Measurements from ENCODE around the gene SYNE2. TPM values are rescaled to one million over a fixed set of nuclear protein-coding genes. Genes with fewer than 3 reads are reported as not detected.

SYNE2 gene
- total RNA-seq, 1 donor from 2014 or later, result 168 TPM

DNA sequence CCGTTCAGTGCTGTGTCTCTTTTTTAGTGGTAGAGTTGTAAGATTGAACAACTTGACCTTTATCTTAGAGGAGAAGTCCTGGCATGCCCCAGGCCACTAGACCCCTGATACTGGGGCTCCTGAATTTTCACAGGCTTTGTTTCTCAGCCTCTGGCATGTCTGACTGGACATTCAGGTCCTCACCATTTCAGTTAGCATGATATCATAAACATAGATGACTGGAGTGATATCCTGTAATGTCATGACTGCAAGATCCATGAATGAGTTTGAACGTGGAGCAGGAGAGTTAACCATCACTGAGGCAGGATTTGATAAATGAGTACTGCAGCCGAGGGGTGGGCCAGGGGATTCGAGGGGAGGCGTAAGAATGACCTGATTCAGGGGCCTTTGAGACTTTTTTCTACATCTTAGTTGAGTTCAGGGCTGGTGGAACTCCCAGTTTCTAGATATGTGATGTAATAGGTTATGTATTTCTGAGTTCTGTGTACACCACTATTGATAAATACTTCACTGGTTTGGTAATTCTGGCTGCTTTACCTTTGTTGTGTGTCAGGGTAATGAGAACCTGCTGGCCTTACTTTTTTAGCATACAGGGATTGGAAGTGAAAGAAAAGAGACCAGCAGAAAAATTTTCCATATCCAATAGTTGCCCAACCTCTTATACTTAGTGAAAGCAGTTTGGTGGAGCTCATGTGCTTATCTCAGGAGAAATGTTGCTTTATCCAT, 217.0 kb downstream of the SYNE2 start:
- intact Hi-C loops (cut with micrococcal nuclease), result no loop called here

DNA sequence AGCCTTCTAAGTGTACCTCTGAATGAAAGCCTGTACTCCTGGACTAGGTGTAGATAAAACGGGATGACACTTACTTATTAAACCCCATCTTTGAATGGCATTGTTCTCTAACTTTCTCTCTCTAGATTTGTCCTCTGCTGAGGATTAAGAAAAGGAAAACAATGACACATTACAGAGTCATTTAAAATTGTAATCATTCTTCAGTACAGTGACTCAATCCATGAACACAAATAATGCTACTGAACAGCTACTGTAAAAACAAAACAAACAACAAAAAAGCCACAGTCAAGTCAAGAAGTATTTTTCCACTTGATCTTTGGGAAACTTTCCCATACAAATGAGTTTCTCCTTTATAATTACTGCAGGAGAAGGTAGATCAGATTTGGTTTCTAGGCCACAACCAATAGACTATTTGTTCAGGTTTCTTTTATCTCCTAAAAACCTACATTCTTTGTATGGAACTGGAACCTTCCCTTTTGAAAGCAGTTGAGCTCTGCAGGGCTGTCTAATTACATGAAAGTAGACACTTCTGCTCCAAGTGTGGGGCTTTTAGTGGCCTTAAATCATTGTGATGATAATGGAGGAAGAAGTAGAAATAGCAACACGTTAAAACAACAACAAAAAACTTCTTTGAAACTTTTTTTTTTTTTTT, 222.3 kb downstream of the SYNE2 start:
- intact Hi-C loops (cut with micrococcal nuclease), result no loop called here

DNA sequence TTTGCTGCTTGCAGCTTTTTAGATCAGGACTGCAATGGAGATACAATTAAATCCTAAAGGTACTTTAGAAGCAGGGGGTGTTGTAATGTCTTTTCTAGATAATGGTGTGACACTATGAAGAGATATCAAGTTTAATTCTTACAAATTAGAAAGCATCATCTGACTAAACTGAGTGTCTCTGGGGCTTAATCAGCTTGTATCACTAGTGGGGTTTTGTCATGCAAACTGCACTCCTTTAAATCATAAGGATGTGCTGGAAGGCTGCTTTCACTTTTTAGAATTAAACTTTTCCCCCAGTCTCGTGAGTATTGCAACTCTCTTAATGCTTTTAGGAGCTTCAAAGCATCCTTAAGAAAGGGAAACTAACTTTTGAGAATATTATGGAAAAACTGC, 222.8 kb downstream of the SYNE2 start:
- intact Hi-C loops (cut with micrococcal nuclease), result no loop called here

DNA sequence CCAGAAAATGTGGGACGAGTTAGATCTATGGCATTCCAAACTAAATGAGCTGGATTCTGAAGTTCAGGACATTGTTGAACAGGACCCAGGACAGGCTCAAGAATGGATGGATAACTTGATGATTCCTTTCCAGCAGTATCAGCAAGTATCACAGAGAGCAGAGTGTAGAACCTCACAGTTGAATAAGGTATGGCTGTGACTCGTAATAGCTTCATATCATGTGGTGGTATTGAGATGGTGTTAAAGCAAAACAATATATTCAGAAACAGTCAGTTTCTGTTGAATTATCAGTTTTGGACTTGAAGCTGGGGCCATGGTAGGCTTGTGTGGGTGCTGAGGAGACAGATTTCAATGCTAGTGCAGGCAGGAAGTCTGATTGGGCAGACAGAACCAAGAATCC, 227.6 kb downstream of the SYNE2 start:
- intact Hi-C loops (cut with micrococcal nuclease), result no loop called here

DNA sequence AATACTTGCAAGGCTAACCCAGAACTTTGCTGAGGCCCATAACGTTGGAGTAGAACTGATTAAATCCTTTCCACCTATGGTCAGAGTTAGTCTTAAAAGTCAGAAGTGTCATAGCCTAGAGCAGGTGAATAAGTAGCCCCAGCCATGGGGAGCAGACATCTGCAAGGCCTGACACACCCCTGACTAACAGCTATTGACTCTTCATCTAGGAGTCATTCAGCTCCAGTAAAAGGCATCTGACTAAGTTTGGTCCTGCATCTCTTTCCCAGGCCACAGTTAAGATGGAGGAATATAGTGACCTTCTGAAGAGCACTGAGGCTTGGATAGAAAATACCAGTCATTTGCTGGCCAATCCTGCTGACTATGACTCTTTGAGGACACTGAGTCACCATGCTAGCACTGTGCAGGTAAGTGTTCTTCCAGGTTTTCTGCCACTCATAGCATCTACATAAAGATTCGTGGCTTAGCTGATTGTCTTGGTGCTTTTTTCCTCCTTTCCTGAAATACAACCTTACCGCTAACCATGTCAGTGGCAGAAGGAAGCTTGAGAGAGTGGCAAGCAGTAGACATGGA, 228.5 kb downstream of the SYNE2 start:
- intact Hi-C loops (cut with micrococcal nuclease), result no loop called here

DNA sequence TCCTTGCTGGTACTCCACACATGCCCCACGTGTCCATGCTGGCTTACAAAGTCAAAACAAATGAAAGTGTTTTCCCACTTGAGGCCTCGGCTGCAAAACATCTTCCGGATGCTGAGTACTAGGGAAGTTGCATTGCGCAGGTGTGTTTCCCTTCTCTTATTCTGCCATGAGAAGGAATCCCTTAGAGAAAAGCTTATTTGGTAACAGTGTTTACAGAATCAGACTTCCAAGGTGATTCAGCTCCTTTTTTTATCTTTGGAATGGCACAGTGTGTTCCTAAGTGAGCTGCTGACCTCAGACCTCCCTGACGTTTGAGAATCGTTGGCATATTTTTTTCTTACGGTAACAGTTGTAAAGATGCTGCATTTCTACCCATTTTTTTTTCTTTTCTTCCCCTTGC, 230.0 kb downstream of the SYNE2 start:
- intact Hi-C loops (cut with micrococcal nuclease), result no loop called here

DNA sequence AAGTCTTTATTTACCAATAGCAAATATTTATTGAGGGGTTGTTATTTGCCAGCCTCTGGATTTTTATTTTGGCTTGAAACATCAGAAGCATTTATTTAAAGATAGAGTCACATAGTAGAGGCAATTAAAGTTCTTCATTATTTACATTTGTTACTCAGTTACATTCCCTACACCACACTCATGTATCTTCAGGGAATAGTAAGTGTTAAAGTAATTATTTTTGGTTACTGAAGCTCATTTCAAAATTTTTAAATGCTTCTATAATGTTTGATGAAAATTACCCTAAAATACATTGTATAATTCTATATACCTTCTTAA, 235.8 kb downstream of the SYNE2 start:
- intact Hi-C loops (cut with micrococcal nuclease), result no loop called here

DNA sequence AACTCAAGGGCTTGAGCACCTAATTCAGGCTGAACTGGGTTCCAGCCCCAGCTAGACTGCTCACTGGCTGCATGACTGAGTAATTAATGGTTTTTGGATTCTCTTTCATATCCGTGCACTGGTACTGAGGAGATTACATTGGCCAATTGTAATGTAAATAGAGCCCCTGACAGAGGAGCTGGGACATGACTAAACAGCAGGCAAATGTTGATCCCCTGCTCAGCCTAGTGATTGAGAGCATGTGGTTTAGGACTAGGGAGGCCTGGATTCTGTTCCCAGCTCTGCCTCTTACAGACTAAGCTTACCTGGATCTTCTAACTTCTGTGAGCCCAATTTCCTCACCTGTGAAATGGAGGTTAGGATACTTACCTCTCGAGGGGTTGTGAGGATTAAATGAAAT, 237.1 kb downstream of the SYNE2 start:
- intact Hi-C loops (cut with micrococcal nuclease), result no loop called here

DNA sequence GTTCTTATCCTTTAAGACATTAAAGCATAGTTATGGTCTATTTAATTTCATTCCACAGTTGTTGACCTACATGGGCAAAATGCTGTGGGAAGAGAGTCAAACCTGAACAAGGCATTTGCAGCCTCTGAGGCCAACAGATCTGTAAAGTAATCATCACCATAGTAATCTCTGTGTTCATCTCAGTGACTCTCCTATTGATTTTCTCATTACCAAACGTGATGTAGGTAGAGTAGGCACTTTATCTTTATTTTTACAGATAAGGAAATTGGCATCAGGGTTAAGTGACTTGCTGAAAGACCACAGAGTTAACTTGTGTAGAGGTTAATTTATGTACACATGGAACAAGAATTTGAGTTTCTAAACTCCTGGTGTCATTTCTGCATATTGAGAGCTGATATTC, 238.4 kb downstream of the SYNE2 start:
- intact Hi-C loops (cut with micrococcal nuclease), result no loop called here

DNA sequence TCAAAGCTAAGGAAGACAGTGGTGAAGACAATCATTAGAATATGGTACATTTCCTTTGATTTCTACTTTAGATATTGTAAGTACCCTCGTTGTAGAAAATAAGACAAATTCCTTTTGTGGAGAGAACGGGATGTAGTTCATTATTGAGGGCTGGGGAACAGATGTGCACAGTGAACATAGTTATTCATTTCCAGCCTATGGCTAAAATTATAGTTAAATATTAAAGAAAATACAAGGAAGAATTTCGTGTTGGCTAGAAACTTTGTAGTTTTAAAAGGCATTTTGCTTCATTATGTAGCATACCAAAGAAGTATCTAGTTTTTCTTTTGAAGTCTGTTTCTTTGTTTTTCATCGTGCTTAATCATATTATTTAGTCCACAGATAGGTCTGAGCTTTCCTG, 239.5 kb downstream of the SYNE2 start:
- intact Hi-C loops (cut with micrococcal nuclease), result no loop called here

DNA sequence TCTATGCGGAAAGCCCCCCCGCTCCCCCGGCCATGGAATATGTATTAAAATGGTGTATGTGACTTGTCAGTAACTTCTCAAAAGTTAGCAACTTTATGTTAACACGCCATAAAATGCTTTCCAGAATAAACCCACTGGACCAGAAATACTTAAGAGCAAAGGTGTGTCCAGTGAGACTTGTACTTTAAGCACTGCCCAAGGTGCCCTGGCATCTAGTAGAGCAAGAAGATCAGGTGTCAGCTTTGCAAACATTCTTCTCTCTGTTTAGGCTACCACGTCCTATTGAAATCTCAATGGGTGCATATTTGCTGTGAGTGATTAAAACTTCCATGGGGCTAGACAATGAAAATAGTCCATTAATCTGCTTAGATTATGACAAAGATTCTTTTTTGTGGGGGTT, 240.1 kb downstream of the SYNE2 start:
- intact Hi-C loops (cut with micrococcal nuclease), result no loop called here

DNA sequence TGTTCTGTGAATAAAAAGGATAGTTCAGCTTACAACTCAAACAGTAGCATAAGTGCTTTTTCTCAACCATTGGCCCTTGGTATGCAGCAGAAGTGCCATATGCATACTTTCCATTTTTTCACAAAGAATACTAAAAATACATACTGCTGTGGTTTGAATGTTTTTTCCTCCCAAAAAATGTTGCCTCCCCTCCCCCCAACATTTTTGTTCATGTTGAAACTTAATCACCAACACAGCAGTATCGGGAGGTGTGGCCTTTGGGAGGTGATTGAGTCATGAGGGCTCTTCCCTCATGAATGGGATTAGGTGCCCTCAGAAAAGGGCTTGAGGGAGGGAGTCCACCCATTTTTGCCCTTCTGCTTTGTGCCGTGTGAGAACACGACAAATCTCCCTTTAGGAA, 242.8 kb downstream of the SYNE2 start:
- intact Hi-C loops (cut with micrococcal nuclease), result no loop called here

DNA sequence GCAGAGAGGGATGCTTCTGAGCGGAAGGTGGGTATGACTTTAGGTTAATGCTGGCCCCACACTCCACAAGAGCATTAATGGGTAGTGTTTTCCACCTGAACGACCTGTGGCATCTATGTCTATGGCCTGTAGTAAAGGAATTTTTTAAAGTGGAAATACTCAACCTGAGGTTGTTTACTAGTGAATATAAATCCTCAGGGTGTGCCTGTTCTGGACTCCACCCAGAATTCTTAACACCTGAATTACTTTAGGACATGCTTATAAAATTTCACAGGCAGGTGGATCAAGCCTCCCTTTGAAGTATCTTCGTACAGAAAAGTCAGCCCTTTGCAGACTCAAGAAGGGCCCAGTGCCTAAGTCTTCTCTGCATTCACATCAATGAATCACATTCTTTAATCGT, 245.3 kb downstream of the SYNE2 start:
- intact Hi-C loops (cut with micrococcal nuclease), result no loop called here

DNA sequence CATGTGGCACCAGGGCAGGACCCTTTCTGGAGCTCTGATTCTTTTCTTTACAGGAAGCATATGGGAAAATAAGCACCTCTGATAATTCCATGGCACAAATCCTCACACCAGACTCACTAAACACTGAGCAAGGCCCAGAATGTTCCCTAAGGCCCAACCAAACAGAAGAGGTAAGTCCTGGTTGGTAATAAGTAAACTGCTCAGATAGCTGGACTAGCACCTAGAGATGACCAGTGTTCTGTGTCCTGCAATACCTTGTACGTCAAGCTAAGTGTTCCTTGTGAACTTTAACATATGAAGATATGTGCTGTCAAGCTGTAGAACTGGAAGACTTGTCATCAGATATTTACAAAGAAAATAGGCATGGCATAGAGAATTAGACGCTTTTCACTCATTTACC, 254.6 kb downstream of the SYNE2 start:
- intact Hi-C loops (cut with micrococcal nuclease), result no loop called here

DNA sequence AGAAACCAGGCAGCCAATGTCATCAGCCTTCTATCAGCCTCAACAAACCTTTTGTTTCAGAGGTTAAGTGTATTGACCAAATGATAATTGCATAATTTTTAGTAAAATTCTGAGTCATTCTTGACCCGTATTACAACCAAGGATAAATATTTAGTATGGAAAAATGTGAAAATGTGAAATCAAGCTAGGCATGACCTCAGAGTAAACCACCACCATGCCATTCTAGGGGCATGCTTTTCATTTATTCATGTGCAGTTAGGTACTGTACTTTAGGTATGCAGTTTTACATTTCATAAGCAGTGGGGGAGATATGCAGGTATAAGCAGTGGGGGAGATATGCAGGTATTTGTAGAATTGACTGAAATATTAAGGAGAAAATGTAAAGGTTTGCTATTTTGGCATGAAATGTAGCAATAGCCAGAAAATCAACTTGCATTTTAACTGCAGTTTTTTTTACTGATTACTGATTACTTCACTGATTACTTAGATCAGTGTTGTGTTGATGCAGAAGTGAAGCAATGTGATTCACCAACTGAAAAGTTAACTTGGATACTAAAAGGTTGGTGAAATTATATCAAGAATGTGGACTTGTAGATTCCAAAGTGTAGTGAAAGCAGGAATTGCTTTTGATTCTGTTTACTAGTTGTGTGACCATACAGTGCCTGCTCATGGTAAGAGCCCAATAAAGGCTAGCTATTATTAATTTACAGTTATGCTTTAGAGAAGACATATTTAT, 257.2 kb downstream of the SYNE2 start:
- intact Hi-C loops (cut with micrococcal nuclease), result no loop called here

DNA sequence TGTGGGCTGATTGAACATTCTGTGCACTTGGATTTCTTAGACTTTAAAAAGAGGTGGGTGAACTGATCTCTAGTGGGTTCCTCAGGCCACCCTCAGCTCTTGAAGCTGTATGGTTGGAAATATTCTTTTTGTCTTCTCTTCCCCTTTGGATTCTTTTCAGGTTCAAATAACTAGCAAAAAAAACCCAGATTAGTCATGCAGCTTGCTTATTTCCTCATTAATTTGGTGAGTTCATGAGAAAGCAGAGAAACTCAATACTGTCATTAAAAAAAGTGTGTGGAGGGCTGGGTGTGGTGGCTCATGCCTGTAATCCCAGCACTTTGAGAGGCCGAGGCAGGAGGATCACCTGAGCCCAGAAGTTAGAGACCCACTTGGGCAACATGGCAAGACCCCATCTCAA, 258.0 kb downstream of the SYNE2 start:
- intact Hi-C loops (cut with micrococcal nuclease), result no loop called here

DNA sequence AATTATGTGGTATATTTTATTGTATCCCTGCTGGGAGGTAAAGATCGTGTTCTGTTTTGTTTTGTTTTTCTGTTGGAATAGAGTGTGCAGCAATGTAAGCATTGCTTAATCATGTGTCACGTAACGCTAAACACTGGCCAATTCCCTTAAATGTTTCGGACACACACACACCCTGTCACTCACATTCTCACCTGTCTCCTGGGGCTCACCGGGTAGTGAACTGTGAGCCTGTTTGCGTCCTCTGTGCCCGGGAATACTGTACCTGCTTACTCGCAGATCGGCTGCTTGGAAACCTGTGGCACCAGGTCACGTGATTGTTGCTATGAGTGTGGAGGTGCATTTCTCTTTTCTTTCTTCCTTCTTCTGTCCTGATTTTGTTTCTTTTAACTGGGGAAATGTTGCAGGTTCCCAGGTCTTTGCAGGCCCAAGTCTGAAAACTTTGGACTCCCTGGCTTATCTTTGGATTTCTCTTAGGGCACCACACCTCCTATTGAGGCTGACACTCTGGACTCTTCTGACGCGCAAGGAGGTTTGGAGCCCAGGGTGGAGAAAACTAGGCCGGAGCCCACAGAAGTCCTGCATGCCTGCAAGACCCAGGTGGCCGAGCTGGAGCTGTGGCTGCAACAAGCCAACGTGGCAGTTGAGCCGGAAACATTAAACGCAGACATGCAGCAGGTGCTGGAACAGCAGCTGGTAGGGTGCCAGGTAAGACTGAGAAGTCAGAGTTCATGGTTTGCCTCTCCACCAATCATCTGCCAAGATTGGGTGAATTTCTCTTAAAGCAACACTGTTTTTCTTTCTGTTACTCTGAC, 260.3 kb downstream of the SYNE2 start:
- intact Hi-C loops (cut with micrococcal nuclease), result no loop called here

DNA sequence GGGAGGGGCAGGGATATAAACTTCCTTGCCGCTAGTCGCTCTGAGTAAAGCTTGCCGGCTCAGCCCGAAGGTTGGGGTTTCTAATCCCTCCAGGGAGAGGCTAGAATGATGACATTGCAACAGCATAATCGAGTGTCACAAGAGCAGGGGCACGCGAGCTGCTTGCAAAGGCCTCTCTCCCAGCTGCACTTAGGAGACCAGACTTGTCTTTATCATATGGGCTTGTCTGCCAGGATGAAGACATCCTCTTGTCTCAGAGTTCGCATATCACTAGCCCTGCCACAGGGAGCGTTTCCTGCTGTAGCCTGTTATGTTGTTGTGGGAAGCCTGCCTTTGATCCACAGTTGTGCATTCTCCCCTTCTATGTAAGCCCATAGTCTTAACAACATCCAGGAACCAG, 261.4 kb downstream of the SYNE2 start:
- intact Hi-C loops (cut with micrococcal nuclease), result no loop called here

DNA sequence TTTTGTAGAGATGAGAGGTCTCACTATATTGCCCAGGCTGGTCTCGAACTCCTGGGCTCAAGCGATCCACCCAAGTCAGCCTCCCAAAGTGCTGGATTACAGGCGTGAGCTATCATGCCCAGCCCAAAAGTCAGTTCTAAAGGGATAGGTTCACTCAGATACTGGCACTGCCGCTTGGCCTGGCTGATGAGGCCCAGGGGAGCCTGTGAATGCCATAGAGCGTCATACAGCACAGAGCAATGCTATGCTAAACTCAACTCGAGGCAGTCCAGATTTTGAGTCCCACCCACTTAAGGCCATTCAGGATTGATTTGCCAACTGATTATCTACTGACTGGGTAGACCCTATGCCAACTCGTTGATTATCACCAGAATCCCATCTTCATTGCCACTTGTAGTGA, 262.0 kb downstream of the SYNE2 start:
- intact Hi-C loops (cut with micrococcal nuclease), result no loop called here

DNA sequence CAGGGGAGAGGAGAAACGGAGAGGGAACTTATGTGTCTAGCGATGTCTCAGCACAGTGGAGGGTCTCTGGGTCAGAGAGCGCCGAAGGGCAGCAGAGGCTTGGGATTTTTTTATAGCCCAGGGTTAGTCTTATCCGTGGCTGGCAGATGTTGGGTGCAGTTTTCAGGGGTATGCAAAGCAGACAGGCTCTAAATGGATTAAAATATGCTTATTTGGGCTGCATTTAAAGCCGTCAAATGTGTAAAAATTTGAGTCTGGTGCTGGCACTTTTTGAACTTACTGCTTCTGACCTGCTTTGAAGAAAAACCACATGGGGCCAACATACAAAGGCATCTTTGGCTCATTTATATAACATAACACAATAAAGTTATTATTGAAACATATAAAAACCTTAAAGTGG, 262.6 kb downstream of the SYNE2 start:
- intact Hi-C loops (cut with micrococcal nuclease), result no loop called here

DNA sequence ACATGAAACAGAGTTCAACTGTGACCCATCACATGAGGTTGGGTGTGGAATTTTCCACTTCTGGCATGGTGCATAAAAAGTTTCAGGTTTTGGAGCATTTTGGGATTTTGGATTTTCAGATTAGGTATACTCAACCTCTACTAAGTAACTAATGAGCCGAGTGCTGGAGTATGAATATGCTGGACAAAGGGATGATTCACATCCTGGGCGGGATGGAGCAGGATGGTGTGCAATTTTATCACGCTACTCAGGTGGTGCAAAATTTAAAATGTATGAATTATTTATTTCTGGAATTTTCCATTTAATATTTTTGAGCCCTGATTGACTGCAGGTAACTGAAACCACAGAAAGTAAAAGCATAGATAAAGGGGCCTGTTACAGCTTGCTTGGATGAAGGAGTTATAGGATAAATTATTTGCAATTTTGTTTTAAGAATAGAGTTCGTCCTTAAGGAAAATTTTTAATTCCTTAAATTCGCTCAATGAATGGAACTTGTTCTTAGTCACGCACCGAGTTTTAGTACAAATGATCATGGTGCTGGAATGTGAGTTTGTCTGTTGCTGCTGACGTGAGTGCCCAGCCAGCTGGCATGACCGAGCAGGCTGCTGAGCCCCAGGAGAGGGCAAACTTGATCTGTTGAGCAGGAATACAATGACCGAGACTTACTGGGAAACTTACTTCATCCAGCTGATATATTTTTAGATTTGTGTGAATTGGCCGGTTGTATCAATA, 265.0 kb downstream of the SYNE2 start:
- intact Hi-C loops (cut with micrococcal nuclease), result no loop called here

All from T-helper 1 cell treated with Interleukin-12 subunit alpha and Interleukin-12 subunit beta and Interleukin-4 antibody, amounts not matched to agents 30 ng/mL and 1 ng/mL, for 36 hours (primary cell).